ENCODE data around the gene HSBP1L1. TPM values are rescaled to one million over a fixed set of nuclear protein-coding genes. Genes with fewer than 3 reads are reported as not detected.

Gene HSBP1L1
- total and polyA plus RNA-seq, 2 of the 13 experiments (the other 11 are each of a cell fraction or from before 2014, with no cell fraction given) = 22.6 to 45.1 TPM

GRCh38 chr18:79964330-79965118 lies at the start of gene HSBP1L1 (continued):
- TF ChIP-seq MIXL1 (CRISPR knock-in tag; IDR thresholded peaks at IDR 0.05) (no peak), MYC (CRISPR knock-in tag; IDR thresholded peaks at IDR 0.05; ENCODE audit: borderline replicate concordance) (peak; percentile 66; the same call in 1 of the 2 replicates), CREM (IDR thresholded peaks at IDR 0.05) (no peak), CREM (CRISPR knock-in tag; IDR thresholded peaks at IDR 0.05) (no peak), NONO (IDR thresholded peaks at IDR 0.05) (no peak), NONO (CRISPR knock-in tag; conservative IDR thresholded peaks at IDR 0.05) (peak; percentile 81), CAMTA2 (CRISPR knock-in tag; IDR thresholded peaks at IDR 0.05; ENCODE audit: borderline replicate concordance) (no peak), ZNF296 (CRISPR knock-in tag; conservative IDR thresholded peaks at IDR 0.05) (no peak), ZNF629 (CRISPR knock-in tag; conservative IDR thresholded peaks at IDR 0.05) (no peak), RXRB (CRISPR knock-in tag; IDR thresholded peaks at IDR 0.05; ENCODE audit: borderline replicate concordance) (no peak), ZNF329 (CRISPR knock-in tag; IDR thresholded peaks at IDR 0.05; ENCODE audit: low read depth) (no peak; the same call in 1 of the 2 replicates), RFX3 (CRISPR knock-in tag; IDR thresholded peaks at IDR 0.05) (no peak), ZNF720 (CRISPR knock-in tag; IDR thresholded peaks at IDR 0.05) (no peak), ZBTB33 (CRISPR knock-in tag; IDR thresholded peaks at IDR 0.05) (0 out of 2 replicates have a peak, but pooled peaks have one; percentile 23), CCAR2 (optimal IDR thresholded peaks at IDR 0.05; ENCODE audit: low read depth, low read length) (no peak), MTF2 (CRISPR knock-in tag; IDR thresholded peaks at IDR 0.05; ENCODE audit: borderline replicate concordance) (peak; percentile 51; the same call in 1 of the 2 replicates), REL (CRISPR knock-in tag; conservative IDR thresholded peaks at IDR 0.05) (0 out of 2 replicates have a peak, but pooled peaks have one; percentile 25), CHD4 (IDR thresholded peaks at IDR 0.05; ENCODE audit: borderline replicate concordance, low read length) (no peak), KLF11 (CRISPR knock-in tag; IDR thresholded peaks at IDR 0.05) (no peak), ZC3H4 (CRISPR knock-in tag; IDR thresholded peaks at IDR 0.05; ENCODE audit: borderline replicate concordance) (no peak; the same call in 1 of the 2 replicates), BHLHE40 (IDR thresholded peaks at IDR 0.05; ENCODE audit: low read length) (no peak), ZNF484 (CRISPR knock-in tag; IDR thresholded peaks at IDR 0.05; ENCODE audit: borderline replicate concordance, low read depth) (no peak), MXI1 (IDR thresholded peaks at IDR 0.05; ENCODE audit: borderline replicate concordance, low read depth, low read length) (peak; percentile 55; the same call in 1 of the 3 replicates), MAFG (CRISPR knock-in tag; IDR thresholded peaks at IDR 0.05) (no peak), SUZ12 (IDR thresholded peaks at IDR 0.05; ENCODE audit: low read depth, low read length) (no peak), GATAD1 (CRISPR knock-in tag; IDR thresholded peaks at IDR 0.05) (0 out of 2 replicates have a peak, but pooled peaks have one; percentile 17), ZNF564 (CRISPR knock-in tag; IDR thresholded peaks at IDR 0.05) (no peak; the same call in 1 of the 2 replicates)
- TF ChIP-seq, protein P1, sequence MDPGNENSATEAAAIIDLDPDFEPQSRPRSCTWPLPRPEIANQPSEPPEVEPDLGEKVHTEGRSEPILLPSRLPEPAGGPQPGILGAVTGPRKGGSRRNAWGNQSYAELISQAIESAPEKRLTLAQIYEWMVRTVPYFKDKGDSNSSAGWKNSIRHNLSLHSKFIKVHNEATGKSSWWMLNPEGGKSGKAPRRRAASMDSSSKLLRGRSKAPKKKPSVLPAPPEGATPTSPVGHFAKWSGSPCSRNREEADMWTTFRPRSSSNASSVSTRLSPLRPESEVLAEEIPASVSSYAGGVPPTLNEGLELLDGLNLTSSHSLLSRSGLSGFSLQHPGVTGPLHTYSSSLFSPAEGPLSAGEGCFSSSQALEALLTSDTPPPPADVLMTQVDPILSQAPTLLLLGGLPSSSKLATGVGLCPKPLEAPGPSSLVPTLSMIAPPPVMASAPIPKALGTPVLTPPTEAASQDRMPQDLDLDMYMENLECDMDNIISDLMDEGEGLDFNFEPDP (CRISPR knock-in tag; conservative IDR thresholded peaks at IDR 0.05) = no peak
- TF ChIP-seq, protein P2, sequence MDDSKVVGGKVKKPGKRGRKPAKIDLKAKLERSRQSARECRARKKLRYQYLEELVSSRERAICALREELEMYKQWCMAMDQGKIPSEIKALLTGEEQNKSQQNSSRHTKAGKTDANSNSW (CRISPR knock-in tag; IDR thresholded peaks at IDR 0.05; ENCODE audit: borderline replicate concordance) = no peak

All from HepG2 (cell line).